ENCODE results near the gene CPNE7. TPM values are rescaled to one million over a fixed set of nuclear protein-coding genes. Genes with fewer than 3 reads are reported as not detected.

The CPNE7 gene
- total and polyA plus RNA-seq, 2 of the 13 experiments (the other 11 are each of a cell fraction or from before 2014, with no cell fraction given), result 0.59 TPM; not detected in 1

DNA sequence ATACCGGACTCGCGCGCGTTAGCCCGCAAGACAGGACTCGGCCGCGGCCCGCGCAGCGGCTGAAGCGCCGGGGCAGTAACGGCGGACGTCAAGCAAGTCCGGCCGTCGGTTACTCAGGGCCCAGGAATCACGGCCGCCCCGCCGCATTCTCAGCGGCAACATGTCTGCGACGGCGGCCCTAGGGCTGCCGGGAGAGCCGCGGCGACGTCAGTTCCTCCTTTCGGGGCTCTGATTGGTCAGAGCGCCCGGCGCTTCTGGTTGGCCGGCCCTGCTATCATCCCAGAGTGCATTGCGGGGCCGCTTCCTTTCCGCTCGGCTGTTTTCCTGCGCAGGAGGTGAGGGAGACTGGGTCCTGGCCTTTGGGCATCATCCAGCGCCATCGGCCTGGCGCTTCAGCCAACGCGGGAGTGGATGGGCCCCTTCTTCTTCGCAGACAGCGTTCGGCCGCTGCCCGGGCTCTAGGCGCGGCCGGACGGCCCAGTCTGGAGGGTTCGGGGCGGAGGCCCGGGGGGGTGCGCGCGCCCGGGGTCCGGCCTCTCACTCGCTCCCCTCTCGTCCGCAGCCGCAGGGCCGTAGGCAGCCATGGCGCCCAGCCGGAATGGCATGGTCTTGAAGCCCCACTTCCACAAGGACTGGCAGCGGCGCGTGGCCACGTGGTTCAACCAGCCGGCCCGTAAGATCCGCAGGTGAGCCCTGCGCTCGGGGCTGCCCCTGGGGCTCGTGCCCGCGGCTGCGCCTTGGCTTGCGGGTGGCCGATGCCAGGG, 15.0 kb upstream of the CPNE7 start, which contains the start of gene RPL13 (continued):
- TF ChIP-seq KLF9 (CRISPR knock-in tag; IDR thresholded peaks at IDR 0.05; ENCODE audit: low read depth) (peak; percentile 82; the same call in 1 of the 2 replicates), IKZF1 (IDR thresholded peaks at IDR 0.05) (no peak), SOX6 (IDR thresholded peaks at IDR 0.05) (no peak), SOX6 (CRISPR knock-in tag; IDR thresholded peaks at IDR 0.05) (peak; percentile 48), RXRB (CRISPR knock-in tag; IDR thresholded peaks at IDR 0.05; ENCODE audit: borderline replicate concordance) (peak; percentile 78), HDAC6 (IDR thresholded peaks at IDR 0.05; ENCODE audit: low read depth, low read length) (no peak), ZNF501 (CRISPR knock-in tag; IDR thresholded peaks at IDR 0.05) (peak; percentile 99), ZNF790 (CRISPR knock-in tag; IDR thresholded peaks at IDR 0.05; ENCODE audit: borderline replicate concordance) (peak; percentile 49; the same call in 1 of the 2 replicates), ZFP37 (CRISPR knock-in tag; IDR thresholded peaks at IDR 0.05; ENCODE audit: borderline replicate concordance) (peak; percentile 12; the same call in 1 of the 2 replicates), GFI1 (CRISPR knock-in tag; IDR thresholded peaks at IDR 0.05; ENCODE audit: borderline replicate concordance) (peak; percentile 81), CBFB (CRISPR knock-in tag; IDR thresholded peaks at IDR 0.05) (peak; percentile 47), NR2C2 (CRISPR knock-in tag; IDR thresholded peaks at IDR 0.05; ENCODE audit: borderline replicate concordance) (peak; percentile 70), HNRNPK (IDR thresholded peaks at IDR 0.05; ENCODE audit: low read depth, low read length, poor library complexity, severe bottlenecking) (no peak), HNRNPH1 (optimal IDR thresholded peaks at IDR 0.05; ENCODE audit: low read depth, low read length) (no peak), NFKBIZ (CRISPR knock-in tag; IDR thresholded peaks at IDR 0.05) (peak; percentile 81), KLF11 (CRISPR knock-in tag; IDR thresholded peaks at IDR 0.05) (peak; percentile 88)
- TF ChIP-seq, protein P1, sequence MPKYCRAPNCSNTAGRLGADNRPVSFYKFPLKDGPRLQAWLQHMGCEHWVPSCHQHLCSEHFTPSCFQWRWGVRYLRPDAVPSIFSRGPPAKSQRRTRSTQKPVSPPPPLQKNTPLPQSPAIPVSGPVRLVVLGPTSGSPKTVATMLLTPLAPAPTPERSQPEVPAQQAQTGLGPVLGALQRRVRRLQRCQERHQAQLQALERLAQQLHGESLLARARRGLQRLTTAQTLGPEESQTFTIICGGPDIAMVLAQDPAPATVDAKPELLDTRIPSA (CRISPR knock-in tag; IDR thresholded peaks at IDR 0.05; ENCODE audit: borderline replicate concordance), result 0 out of 2 replicates have a peak, but pooled peaks have one; percentile 48
- TF ChIP-seq, protein P2, sequence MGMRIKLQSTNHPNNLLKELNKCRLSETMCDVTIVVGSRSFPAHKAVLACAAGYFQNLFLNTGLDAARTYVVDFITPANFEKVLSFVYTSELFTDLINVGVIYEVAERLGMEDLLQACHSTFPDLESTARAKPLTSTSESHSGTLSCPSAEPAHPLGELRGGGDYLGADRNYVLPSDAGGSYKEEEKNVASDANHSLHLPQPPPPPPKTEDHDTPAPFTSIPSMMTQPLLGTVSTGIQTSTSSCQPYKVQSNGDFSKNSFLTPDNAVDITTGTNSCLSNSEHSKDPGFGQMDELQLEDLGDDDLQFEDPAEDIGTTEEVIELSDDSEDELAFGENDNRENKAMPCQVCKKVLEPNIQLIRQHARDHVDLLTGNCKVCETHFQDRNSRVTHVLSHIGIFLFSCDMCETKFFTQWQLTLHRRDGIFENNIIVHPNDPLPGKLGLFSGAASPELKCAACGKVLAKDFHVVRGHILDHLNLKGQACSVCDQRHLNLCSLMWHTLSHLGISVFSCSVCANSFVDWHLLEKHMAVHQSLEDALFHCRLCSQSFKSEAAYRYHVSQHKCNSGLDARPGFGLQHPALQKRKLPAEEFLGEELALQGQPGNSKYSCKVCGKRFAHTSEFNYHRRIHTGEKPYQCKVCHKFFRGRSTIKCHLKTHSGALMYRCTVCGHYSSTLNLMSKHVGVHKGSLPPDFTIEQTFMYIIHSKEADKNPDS (CRISPR knock-in tag; IDR thresholded peaks at IDR 0.05), result 0 out of 2 replicates have a peak, but pooled peaks have one; percentile 61
- TF ChIP-seq, protein P3, sequence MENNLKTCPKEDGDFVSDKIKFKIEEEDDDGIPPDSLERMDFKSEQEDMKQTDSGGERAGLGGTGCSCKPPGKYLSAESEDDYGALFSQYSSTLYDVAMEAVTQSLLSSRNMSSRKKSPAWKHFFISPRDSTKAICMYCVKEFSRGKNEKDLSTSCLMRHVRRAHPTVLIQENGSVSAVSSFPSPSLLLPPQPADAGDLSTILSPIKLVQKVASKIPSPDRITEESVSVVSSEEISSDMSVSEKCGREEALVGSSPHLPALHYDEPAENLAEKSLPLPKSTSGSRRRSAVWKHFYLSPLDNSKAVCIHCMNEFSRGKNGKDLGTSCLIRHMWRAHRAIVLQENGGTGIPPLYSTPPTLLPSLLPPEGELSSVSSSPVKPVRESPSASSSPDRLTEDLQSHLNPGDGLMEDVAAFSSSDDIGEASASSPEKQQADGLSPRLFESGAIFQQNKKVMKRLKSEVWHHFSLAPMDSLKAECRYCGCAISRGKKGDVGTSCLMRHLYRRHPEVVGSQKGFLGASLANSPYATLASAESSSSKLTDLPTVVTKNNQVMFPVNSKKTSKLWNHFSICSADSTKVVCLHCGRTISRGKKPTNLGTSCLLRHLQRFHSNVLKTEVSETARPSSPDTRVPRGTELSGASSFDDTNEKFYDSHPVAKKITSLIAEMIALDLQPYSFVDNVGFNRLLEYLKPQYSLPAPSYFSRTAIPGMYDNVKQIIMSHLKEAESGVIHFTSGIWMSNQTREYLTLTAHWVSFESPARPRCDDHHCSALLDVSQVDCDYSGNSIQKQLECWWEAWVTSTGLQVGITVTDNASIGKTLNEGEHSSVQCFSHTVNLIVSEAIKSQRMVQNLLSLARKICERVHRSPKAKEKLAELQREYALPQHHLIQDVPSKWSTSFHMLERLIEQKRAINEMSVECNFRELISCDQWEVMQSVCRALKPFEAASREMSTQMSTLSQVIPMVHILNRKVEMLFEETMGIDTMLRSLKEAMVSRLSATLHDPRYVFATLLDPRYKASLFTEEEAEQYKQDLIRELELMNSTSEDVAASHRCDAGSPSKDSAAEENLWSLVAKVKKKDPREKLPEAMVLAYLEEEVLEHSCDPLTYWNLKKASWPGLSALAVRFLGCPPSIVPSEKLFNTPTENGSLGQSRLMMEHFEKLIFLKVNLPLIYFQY (CRISPR knock-in tag; IDR thresholded peaks at IDR 0.05; ENCODE audit: borderline replicate concordance), result peak; percentile 60; the same call in 1 of the 2 replicates
- TF ChIP-seq, protein P4, sequence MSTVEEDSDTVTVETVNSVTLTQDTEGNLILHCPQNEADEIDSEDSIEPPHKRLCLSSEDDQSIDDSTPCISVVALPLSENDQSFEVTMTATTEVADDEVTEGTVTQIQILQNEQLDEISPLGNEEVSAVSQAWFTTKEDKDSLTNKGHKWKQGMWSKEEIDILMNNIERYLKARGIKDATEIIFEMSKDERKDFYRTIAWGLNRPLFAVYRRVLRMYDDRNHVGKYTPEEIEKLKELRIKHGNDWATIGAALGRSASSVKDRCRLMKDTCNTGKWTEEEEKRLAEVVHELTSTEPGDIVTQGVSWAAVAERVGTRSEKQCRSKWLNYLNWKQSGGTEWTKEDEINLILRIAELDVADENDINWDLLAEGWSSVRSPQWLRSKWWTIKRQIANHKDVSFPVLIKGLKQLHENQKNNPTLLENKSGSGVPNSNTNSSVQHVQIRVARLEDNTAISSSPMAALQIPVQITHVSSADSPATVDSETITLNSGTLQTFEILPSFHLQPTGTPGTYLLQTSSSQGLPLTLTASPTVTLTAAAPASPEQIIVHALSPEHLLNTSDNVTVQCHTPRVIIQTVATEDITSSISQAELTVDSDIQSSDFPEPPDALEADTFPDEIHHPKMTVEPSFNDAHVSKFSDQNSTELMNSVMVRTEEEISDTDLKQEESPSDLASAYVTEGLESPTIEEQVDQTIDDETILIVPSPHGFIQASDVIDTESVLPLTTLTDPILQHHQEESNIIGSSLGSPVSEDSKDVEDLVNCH (CRISPR knock-in tag; IDR thresholded peaks at IDR 0.05), result no peak

All from HepG2 (cell line).